HEK293 (cell line): ENCODE data around the gene FUOM.

ENCODE experiments used
- CTCF ChIA-PET: fragments of 350-600 bp; formaldehyde crosslinking; extraction: SDS; loops from one replicate; lab custom pipeline; 2021; ENCODE audit warnings: antibody characterized with exemption; lab: Yijun Ruan, JAX
- POLR2A ChIA-PET: fragments of 300-600 bp; formaldehyde crosslinking; extraction: SDS; loops from one replicate; lab custom pipeline; 2020; ENCODE audit warnings: antibody characterized with exemption, inconsistent platforms; lab: Yijun Ruan, JAX
- H3K27ac ChIP-seq: fragments of 200-500 bp; sonication (Bioruptor generic); 2 replicates; pipeline ENCODE4 v1.5.1; 2014; ENCODE audit warnings: low read depth, low read length, control low read depth, inconsistent platforms; ENCODE audit errors: extremely low read depth
- H3K36me3 ChIP-seq, 2 experiments: fragments of 200-500 bp in 1 of 2; sonication (Bioruptor generic) in 1 of 2; 1 replicate in 1 of 2; 2 replicates in 1 of 2; pipeline ENCODE4 v1.5.1; 2014 to 2017; ENCODE audit warnings: inconsistent platforms in 2 of 2, low read length in 2 of 2; ENCODE audit not compliant: control insufficient read depth in 2 of 2, insufficient read depth in 1 of 2
- H3K4me1 ChIP-seq: fragments of 200-500 bp; sonication (Bioruptor generic); 2 replicates; pipeline ENCODE4 v1.5.1; 2014; ENCODE audit warnings: mild to moderate bottlenecking, low read length, inconsistent platforms; ENCODE audit not compliant: control insufficient read depth, insufficient read depth
- H3K4me3 ChIP-seq: 2 replicates; pipeline ENCODE4 v1.5.1; 2011; ENCODE audit warnings: low read depth, mild to moderate bottlenecking, control low read depth, low read length, moderate library complexity
- H3K9me3 ChIP-seq: fragments of 200-500 bp; sonication (Bioruptor generic); 2 replicates; pipeline ENCODE4 v1.5.1; 2014; ENCODE audit warnings: low read depth, low read length, inconsistent platforms; ENCODE audit not compliant: control insufficient read depth, insufficient read depth
- SALL2 ChIP-seq: fragments of 450-650 bp; formaldehyde crosslinking; IDR thresholded peaks from 2 replicates; pipeline ENCODE4 v1.5.0; 2017; ENCODE audit warnings: missing biosample characterization, mild to moderate bottlenecking, missing genetic modification characterization, borderline replicate concordance
- TSHZ1 ChIP-seq: fragments of 450-650 bp; formaldehyde crosslinking; IDR thresholded peaks from 2 replicates; pipeline ENCODE4 v1.5.1; 2016; ENCODE audit warnings: missing biosample characterization, missing genetic modification characterization, borderline replicate concordance
- ZIC2 ChIP-seq: fragments of 450-650 bp; formaldehyde crosslinking; IDR thresholded peaks from 2 replicates; pipeline ENCODE4 v1.5.1; 2016; ENCODE audit warnings: missing biosample characterization, missing genetic modification characterization
- ZNF24 ChIP-seq: fragments of 450-650 bp; formaldehyde crosslinking; IDR thresholded peaks from 2 replicates; pipeline ENCODE4 v1.5.1; 2016; ENCODE audit warnings: missing biosample characterization, missing genetic modification characterization
- ZNF280C ChIP-seq: fragments of 450-650 bp; formaldehyde crosslinking; IDR thresholded peaks from 2 replicates; pipeline ENCODE4 v1.5.1; 2016; ENCODE audit warnings: missing biosample characterization, missing genetic modification characterization
- ZNF280D ChIP-seq: fragments of 450-650 bp; formaldehyde crosslinking; IDR thresholded peaks from 2 replicates; pipeline ENCODE4 v1.5.1; 2016; ENCODE audit warnings: missing biosample characterization, missing genetic modification characterization
- ZNF530 ChIP-seq: fragments of 450-650 bp; formaldehyde crosslinking; IDR thresholded peaks from 2 replicates; pipeline ENCODE4 v1.5.1; 2016; ENCODE audit warnings: low read depth, missing biosample characterization, missing genetic modification characterization
- ZNF658 ChIP-seq: fragments of 450-650 bp; formaldehyde crosslinking; IDR thresholded peaks from 2 replicates; pipeline ENCODE4; 2016; ENCODE audit warnings: missing biosample characterization, missing genetic modification characterization
- TF ChIP-seq, protein P1 (sequence below): fragments of 450-650 bp; formaldehyde crosslinking; IDR thresholded peaks from 2 replicates; pipeline ENCODE4 v1.5.1; 2016; ENCODE audit warnings: missing biosample characterization, missing genetic modification characterization
- TF ChIP-seq, protein P2 (sequence below): fragments of 450-650 bp; formaldehyde crosslinking; IDR thresholded peaks from 2 replicates; pipeline ENCODE4 v1.5.1; 2016; ENCODE audit warnings: missing biosample characterization, missing genetic modification characterization, borderline replicate concordance
- TF ChIP-seq, protein P3 (sequence below): fragments of 450-650 bp; formaldehyde crosslinking; IDR thresholded peaks from 2 replicates; pipeline ENCODE4 v1.5.1; 2016; ENCODE audit warnings: missing biosample characterization, missing genetic modification characterization
- TF ChIP-seq, protein P4 (sequence below): fragments of 450-650 bp; formaldehyde crosslinking; IDR thresholded peaks from 2 replicates; pipeline ENCODE4 v1.5.1; 2016; ENCODE audit warnings: missing biosample characterization, missing genetic modification characterization

The FUOM gene

DNA sequence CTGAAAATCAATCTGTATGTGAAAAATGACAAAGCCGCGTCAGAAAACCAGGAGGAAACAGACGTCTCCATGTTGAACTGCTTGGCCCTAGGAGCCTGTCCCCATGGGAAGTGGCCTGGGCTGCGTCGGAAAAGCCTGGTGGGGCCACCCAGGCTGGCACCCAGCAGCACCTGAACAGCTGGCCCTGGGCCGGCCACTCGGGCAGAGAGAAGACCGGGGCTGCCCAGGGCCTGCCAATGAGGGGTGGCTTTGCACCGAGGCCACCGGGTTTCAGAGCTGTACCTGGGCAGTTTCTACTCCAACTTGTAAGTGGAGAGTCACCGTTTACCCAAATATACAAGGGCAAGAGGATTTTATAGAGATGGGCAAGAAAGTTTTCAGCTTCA is 1.1 kb upstream of the FUOM start:
- Histone ChIP-seq H3K9me3 (no peaks in the 10 kb centered on the region), H3K36me3 (peaks cover 0 to 18% of the 10 kb centered on the region in 2 experiments; a peak in 2 of 3 replicates), H3K4me3 (no peak overlapping the region), H3K4me1 (peaks cover 4% of the 10 kb centered on the region; the same call in 1 of the 2 replicates), H3K27ac (no peak overlapping the region)
- ChIA-PET CTCF (interaction anchor here (1.0 to 1.2 kb wide), 2 partner anchors 13 to 29 kb away, joined by 3 to 6 read pairs; no protein-coding TSS in a partner anchor), POLR2A (interaction anchor here (1.4 kb wide), 1 partner anchor 14 kb away, joined by 6 read pairs; the partner anchor contains the start of gene ECHS1)
- TF ChIP-seq, protein P1, sequence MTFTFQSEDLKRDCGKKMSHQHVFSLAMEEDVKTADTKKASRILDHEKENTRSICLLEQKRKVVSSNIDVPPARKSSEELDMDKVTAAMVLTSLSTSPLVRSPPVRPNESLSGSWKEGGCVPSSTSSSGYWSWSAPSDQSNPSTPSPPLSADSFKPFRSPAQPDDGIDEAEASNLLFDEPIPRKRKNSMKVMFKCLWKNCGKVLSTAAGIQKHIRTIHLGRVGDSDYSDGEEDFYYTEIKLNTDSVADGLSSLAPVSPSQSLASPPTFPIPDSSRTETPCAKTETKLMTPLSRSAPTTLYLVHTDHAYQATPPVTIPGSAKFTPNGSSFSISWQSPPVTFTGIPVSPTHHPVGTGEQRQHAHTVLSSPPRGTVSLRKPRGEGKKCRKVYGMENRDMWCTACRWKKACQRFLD (tag by site-specific recombination): no peak
- no peak for TF ChIP-seq ZNF658 (tag by site-specific recombination)
- TF ChIP-seq ZNF280D (tag by site-specific recombination): no peak
- TF ChIP-seq, protein P2, sequence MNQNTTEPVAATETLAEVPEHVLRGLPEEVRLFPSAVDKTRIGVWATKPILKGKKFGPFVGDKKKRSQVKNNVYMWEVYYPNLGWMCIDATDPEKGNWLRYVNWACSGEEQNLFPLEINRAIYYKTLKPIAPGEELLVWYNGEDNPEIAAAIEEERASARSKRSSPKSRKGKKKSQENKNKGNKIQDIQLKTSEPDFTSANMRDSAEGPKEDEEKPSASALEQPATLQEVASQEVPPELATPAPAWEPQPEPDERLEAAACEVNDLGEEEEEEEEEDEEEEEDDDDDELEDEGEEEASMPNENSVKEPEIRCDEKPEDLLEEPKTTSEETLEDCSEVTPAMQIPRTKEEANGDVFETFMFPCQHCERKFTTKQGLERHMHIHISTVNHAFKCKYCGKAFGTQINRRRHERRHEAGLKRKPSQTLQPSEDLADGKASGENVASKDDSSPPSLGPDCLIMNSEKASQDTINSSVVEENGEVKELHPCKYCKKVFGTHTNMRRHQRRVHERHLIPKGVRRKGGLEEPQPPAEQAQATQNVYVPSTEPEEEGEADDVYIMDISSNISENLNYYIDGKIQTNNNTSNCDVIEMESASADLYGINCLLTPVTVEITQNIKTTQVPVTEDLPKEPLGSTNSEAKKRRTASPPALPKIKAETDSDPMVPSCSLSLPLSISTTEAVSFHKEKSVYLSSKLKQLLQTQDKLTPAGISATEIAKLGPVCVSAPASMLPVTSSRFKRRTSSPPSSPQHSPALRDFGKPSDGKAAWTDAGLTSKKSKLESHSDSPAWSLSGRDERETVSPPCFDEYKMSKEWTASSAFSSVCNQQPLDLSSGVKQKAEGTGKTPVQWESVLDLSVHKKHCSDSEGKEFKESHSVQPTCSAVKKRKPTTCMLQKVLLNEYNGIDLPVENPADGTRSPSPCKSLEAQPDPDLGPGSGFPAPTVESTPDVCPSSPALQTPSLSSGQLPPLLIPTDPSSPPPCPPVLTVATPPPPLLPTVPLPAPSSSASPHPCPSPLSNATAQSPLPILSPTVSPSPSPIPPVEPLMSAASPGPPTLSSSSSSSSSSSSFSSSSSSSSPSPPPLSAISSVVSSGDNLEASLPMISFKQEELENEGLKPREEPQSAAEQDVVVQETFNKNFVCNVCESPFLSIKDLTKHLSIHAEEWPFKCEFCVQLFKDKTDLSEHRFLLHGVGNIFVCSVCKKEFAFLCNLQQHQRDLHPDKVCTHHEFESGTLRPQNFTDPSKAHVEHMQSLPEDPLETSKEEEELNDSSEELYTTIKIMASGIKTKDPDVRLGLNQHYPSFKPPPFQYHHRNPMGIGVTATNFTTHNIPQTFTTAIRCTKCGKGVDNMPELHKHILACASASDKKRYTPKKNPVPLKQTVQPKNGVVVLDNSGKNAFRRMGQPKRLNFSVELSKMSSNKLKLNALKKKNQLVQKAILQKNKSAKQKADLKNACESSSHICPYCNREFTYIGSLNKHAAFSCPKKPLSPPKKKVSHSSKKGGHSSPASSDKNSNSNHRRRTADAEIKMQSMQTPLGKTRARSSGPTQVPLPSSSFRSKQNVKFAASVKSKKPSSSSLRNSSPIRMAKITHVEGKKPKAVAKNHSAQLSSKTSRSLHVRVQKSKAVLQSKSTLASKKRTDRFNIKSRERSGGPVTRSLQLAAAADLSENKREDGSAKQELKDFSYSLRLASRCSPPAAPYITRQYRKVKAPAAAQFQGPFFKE (tag by site-specific recombination): no peak
- TF ChIP-seq ZNF24 (tag by site-specific recombination): no peak
- no peak for TF ChIP-seq SALL2 (tag by site-specific recombination)
- TF ChIP-seq, protein P3, sequence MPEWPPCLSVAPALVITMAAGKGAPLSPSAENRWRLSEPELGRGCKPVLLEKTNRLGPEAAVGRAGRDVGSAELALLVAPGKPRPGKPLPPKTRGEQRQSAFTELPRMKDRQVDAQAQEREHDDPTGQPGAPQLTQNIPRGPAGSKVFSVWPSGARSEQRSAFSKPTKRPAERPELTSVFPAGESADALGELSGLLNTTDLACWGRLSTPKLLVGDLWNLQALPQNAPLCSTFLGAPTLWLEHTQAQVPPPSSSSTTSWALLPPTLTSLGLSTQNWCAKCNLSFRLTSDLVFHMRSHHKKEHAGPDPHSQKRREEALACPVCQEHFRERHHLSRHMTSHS (tag by site-specific recombination): no peak
- TF ChIP-seq ZNF530 (tag by site-specific recombination): no peak
- TF ChIP-seq ZIC2 (tag by site-specific recombination): no peak
- TF ChIP-seq TSHZ1 (tag by site-specific recombination): no peak
- TF ChIP-seq, protein P4, sequence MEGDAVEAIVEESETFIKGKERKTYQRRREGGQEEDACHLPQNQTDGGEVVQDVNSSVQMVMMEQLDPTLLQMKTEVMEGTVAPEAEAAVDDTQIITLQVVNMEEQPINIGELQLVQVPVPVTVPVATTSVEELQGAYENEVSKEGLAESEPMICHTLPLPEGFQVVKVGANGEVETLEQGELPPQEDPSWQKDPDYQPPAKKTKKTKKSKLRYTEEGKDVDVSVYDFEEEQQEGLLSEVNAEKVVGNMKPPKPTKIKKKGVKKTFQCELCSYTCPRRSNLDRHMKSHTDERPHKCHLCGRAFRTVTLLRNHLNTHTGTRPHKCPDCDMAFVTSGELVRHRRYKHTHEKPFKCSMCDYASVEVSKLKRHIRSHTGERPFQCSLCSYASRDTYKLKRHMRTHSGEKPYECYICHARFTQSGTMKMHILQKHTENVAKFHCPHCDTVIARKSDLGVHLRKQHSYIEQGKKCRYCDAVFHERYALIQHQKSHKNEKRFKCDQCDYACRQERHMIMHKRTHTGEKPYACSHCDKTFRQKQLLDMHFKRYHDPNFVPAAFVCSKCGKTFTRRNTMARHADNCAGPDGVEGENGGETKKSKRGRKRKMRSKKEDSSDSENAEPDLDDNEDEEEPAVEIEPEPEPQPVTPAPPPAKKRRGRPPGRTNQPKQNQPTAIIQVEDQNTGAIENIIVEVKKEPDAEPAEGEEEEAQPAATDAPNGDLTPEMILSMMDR (tag by site-specific recombination): no peak
- TF ChIP-seq ZNF280C: no peak
